Activated CD8-positive, alpha-beta T cell treated with anti-CD3 and anti-CD28 coated beads for 36 hours (primary cell): ENCODE measurements around the gene HES2. TPM values are rescaled to one million over a fixed set of nuclear protein-coding genes. Genes with fewer than 3 reads are reported as not detected.
A peak's percentile ranks its signal among the peaks of the same experiment; 100 is the strongest.
"Not testable (repeated sequence)": the region's sequence is repeated elsewhere in the genome, so short reads cannot be mapped to it uniquely, and the experiment has no call there.

ENCODE experiments used
- ATAC-seq: fragments of 200-7000 bp; cut with Tn5 transposase; one replicate; pipeline ENCODE4 v1.10.0; 2021; ENCODE audit warnings: mild to moderate bottlenecking, moderate library complexity
- CTCF ChIA-PET: fragments of 350-600 bp; sonication (Branson Sonifier 250); formaldehyde crosslinking; loops from one replicate; lab custom pipeline; 2021; ENCODE audit warnings: antibody characterized with exemption; lab: Charles Lee
- POLR2A ChIA-PET: fragments of 350-600 bp; sonication (Branson Sonifier 250); formaldehyde crosslinking; loops from one replicate; lab custom pipeline; 2021; ENCODE audit warnings: antibody characterized with exemption; lab: Charles Lee
- DNase-seq: peaks from one replicate; pipeline ENCODE4 v3.0.0-alpha.2; 2020
- H3K27ac Mint-ChIP-seq: one replicate; pipeline ENCODE4 v1.8.0; 2021; ENCODE audit warnings: mild to moderate bottlenecking, mixed read lengths
- H3K27me3 Mint-ChIP-seq: one replicate; pipeline ENCODE4 v1.8.0; 2021; ENCODE audit warnings: mixed read lengths
- H3K36me3 Mint-ChIP-seq: one replicate; pipeline ENCODE4 v1.8.0; 2021; ENCODE audit warnings: low read depth, mixed read lengths
- H3K4me1 Mint-ChIP-seq: one replicate; pipeline ENCODE4 v1.8.0; 2021; ENCODE audit warnings: low read depth, mixed read lengths
- H3K4me3 Mint-ChIP-seq: one replicate; pipeline ENCODE4 v1.8.0; 2021; ENCODE audit warnings: mild to moderate bottlenecking, moderate library complexity, mixed read lengths
- H3K9me3 Mint-ChIP-seq: one replicate; pipeline ENCODE4 v1.8.0; 2021; ENCODE audit warnings: mixed read lengths
- intact Hi-C: fragments of 100-400 bp; cut with micrococcal nuclease; formaldehyde crosslinking; loops from one replicate; pipeline ENCODE4 v1.10.0; 2022
- total RNA-seq, 2 experiments: library from RNA; stranded (reverse); gene quantifications; one replicate each; pipeline ENCODE4 v1.2.3, GENCODE V29; 2021
- TF ChIP-seq, protein P1 (sequence below): fragments of 200-600 bp; IDR thresholded peaks from one replicate; pipeline ENCODE4 v1.8.0; 2022; ENCODE audit warnings: antibody characterized with exemption, mild to moderate bottlenecking

HES2 gene
- total RNA-seq, 2 experiments from 2014 or later = 0.29 TPM; not detected in 1

DNA sequence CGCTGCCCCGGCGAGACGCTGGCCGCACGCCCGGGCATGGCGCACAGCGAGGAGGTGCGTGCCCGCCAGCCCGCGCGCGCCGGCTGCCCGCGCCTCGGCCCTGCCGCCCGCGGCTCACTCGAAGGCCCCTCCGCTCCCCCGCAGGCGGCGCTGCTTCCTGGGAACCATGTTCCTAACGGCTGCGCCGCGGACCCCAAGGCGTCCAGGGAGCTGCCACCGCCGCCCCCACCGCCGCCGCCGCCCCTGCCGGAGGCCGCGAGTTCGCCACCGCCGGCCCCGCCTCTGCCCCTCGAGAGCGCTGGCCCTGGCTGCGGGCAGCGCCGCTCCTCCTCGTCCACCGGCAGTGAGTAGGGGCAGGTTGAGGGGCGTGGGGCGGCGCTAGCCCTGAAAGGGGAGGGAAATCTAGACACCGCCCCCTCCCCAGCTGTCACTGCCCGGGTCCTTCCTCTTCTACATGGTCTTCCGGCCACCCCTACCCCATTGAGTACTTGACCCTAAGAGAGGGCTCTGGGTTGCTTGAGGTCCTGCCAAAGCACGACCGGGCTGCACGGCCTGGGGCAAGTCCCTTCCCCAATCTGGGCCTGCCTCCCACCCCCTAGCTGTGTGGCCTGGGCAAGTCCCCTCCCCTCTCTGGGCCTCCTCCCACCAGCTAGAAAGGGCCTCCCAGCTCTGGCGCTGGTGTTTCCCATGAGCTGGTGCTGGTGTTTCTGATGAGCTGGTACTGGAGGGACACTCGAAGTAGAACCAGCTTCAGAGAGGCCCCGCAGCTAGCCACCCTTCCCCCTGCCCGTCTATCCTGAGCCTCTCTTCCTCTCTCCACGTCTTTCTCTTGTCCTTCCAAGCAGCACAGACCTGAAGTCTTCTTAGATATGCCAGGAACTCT, 29.3 kb upstream of the HES2 start:
- DNase-seq = peak; percentile 45
- Mint-ChIP-seq H3K27ac (no peak overlapping the region), H3K9me3 (no peaks in the 10 kb centered on the region), H3K27me3 (peaks cover 62% of the 10 kb centered on the region), H3K36me3 (no peaks in the 10 kb centered on the region), H3K4me3 (peak overlapping the region; percentile 32), H3K4me1 (peaks cover 29% of the 10 kb centered on the region)
- POLR2A ChIA-PET = interaction anchor here (0.8 kb wide), 1 partner anchor 14 kb away, joined by 5 read pairs; no protein-coding TSS in a partner anchor
- intact Hi-C loops = no loop called here
- peak; percentile 54 for ATAC-seq
- TF ChIP-seq, protein P1, sequence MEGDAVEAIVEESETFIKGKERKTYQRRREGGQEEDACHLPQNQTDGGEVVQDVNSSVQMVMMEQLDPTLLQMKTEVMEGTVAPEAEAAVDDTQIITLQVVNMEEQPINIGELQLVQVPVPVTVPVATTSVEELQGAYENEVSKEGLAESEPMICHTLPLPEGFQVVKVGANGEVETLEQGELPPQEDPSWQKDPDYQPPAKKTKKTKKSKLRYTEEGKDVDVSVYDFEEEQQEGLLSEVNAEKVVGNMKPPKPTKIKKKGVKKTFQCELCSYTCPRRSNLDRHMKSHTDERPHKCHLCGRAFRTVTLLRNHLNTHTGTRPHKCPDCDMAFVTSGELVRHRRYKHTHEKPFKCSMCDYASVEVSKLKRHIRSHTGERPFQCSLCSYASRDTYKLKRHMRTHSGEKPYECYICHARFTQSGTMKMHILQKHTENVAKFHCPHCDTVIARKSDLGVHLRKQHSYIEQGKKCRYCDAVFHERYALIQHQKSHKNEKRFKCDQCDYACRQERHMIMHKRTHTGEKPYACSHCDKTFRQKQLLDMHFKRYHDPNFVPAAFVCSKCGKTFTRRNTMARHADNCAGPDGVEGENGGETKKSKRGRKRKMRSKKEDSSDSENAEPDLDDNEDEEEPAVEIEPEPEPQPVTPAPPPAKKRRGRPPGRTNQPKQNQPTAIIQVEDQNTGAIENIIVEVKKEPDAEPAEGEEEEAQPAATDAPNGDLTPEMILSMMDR = no peak
- CTCF ChIA-PET = interaction anchor here (0.7 to 5.6 kb wide), 13 partner anchors 8 to 105 kb away, joined by 3 to 33 read pairs (median 3); no protein-coding TSS in a partner anchor

DNA sequence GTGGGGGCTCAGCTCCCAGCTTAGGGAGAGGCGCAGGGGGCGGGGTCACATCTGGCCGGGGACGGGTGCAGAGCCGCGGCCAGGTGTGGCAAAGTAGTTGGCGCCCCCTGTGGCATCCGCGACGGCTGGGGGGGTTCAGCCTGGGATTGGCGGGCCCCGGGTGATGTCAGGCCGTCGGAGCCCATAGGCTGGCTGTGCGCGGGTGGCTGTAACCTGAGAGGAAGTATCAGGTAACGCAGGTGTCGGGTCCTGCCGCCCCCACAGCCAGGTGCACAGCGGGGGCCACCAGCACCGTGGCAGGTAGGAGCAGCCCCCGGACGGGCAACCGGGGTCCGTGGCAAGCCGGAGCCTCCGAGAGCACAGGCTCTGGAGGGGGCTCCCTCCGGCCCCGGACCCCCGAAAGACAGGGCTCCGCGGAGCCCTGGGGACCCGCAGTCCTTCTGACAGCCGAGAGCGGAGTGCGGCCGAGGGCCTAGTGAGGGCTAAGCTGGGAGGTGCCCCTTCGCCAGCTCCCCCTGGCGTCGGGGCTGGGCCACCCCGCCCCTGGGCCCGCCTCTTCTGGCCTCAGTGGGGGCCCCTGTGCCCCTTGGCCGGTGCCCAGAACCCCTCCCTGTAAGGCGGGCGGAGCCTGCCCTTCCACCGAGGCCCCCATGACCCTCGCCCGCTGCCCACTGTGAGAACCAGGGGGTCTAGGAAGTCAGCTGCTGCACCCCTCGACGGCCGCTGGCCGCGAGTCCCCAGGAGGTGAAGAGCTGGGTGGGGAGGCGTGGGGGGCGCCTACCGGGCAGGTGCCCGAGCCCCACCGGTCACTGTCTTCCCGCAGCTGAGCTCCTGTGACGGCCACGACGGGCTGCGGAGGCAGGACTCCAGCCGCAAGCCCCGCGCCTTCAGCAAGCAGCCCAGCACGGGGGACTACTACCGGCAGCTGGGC, 28.4 kb upstream of the HES2 start:
- TF ChIP-seq, protein P1 = no peak
- intact Hi-C loops = no loop called here
- Mint-ChIP-seq H3K4me1 (peaks cover 22% of the 10 kb centered on the region), H3K27ac (no peak overlapping the region), H3K9me3 (no peaks in the 10 kb centered on the region), H3K4me3 (no peak overlapping the region), H3K36me3 (no peaks in the 10 kb centered on the region), H3K27me3 (peaks cover 53% of the 10 kb centered on the region)
- ATAC-seq (peak; percentile 25), DNase-seq (peak; percentile 57)
- ChIA-PET POLR2A (no interaction called here), CTCF (interaction anchor here (0.8 to 5.6 kb wide), 12 partner anchors 10 to 104 kb away, joined by 3 to 33 read pairs (median 4); no protein-coding TSS in a partner anchor)

DNA sequence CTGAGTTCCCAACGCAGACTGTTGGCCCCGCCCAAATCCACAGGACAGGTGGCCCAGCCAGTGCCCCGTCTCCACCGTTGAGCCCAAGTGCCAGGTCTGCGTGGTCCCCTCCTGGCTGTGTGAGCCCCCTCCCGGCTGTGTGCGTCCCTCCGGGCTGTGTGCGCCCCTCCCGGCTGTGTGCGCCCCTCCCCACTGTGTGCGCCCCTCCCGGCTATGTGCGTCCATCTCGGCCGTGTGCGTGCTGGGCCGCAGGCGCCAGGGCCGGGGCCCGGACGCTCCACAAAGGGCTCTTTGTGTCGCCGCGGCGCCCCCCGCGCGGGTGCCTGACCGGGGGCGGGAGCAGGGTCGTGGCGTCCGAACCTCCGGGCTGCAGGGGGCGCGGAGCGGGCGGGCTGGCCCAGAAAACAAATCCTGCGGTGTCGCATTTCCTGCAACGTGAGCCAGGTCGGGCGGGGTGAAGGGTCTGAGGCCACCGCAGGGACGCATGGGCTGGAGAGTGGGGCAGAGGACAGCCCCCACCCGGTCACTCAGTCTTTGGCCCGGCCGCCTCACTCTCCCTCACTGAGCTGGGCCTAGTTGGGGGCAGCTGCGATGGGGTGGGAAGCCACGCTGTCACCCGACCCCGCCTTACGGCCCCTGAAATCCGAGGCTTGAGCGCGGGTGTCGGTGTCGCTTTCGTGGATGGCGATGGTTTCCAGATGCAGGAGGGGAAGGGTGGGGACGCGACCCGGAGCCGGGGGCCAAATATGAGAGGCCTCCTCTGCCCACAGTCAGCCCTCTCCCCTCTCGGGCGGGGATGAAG, 27.5 kb upstream of the HES2 start:
- ATAC-seq (no peak), DNase-seq (no peak)
- no peak overlapping the region for H3K27ac Mint-ChIP-seq
- no peak overlapping the region for H3K4me3 Mint-ChIP-seq
- H3K27me3 Mint-ChIP-seq = peaks cover 48% of the 10 kb centered on the region
- intact Hi-C loops = no loop called here
- POLR2A ChIA-PET = interaction anchor here (0.6 kb wide), 1 partner anchor 19 kb away, joined by 3 read pairs; no protein-coding TSS in a partner anchor
- no peaks in the 10 kb centered on the region for H3K36me3 Mint-ChIP-seq
- H3K4me1 Mint-ChIP-seq = peaks cover 21% of the 10 kb centered on the region
- TF ChIP-seq, protein P1 = no peak
- H3K9me3 Mint-ChIP-seq = no peaks in the 10 kb centered on the region
- CTCF ChIA-PET = interaction anchor here (1.1 to 5.6 kb wide), 6 partner anchors 9 to 42 kb away, joined by 3 to 33 read pairs (median 12); no protein-coding TSS in a partner anchor

DNA sequence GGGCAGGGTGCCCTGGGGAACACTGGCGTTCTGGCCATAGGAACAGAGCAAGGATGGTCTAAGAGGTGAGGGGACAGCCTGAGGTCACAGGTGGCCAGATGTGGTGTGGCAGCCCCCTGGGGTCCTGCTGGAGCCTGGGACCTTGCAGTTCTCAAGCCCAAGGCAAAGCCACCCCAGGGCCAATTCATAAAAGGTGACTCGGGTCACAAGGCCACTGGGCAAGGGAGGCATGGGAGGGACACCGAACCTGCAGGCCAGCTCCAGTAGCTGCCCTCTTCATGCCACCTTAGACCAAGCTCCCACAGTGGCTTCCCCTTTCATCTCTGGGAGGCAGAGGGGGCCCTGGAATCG, 26.9 kb upstream of the HES2 start:
- POLR2A ChIA-PET = interaction anchor here (0.6 kb wide), 1 partner anchor 20 kb away, joined by 3 read pairs; no protein-coding TSS in a partner anchor
- Mint-ChIP-seq H3K27ac (no peak overlapping the region), H3K27me3 (peaks cover 48% of the 10 kb centered on the region), H3K4me1 (peaks cover 21% of the 10 kb centered on the region), H3K4me3 (no peak overlapping the region), H3K36me3 (no peaks in the 10 kb centered on the region), H3K9me3 (no peaks in the 10 kb centered on the region)
- CTCF ChIA-PET = interaction anchor here (1.2 to 1.6 kb wide), 2 partner anchors 8 to 42 kb away, joined by 3 to 8 read pairs; no protein-coding TSS in a partner anchor
- ATAC-seq (no peak), DNase-seq (no peak)
- TF ChIP-seq, protein P1 = no peak
- intact Hi-C loops = no loop called here

DNA sequence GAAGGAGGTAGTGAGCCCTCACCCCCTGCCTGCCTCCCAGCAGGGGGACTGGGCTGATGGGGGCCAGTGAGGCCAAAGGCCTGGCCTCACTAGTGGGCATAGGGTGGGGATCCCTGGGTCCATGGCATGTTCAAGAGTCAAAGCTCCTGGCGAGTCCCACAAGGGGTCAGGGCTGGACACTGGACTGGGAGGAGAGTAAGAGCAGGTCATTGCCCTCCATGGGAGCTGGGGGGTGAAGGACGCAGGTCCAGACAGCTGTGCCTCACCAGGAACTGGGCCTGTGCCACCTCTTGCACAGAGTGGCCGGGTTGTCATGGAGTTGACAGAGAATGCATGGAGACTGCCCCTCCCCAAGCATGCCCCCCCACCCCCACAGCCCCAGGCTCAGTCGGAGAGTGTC, 26.2 kb upstream of the HES2 start:
- H3K36me3 Mint-ChIP-seq, H3K4me3 Mint-ChIP-seq, DNase-seq, POLR2A ChIA-PET, H3K27ac Mint-ChIP-seq, H3K9me3 Mint-ChIP-seq, intact Hi-C loops, ATAC-seq: not testable (repeated sequence)
- Mint-ChIP-seq H3K4me1 (peaks cover 22% of the 10 kb centered on the region), H3K27me3 (peaks cover 52% of the 10 kb centered on the region)
- CTCF ChIA-PET = interaction anchor here (0.7 to 1.6 kb wide), 3 partner anchors 8 to 45 kb away, joined by 3 to 8 read pairs (median 4); no protein-coding TSS in a partner anchor
